GM21529 (cell line): ENCODE measurements around the gene FBXL20.

Source experiments
- ATAC-seq: cut with Tn5 transposase; IDR thresholded peaks from one replicate; pipeline ENCODE4 v1.9.1; 2021; ENCODE audit not compliant: unreplicated experiment

Gene FBXL20

DNA sequence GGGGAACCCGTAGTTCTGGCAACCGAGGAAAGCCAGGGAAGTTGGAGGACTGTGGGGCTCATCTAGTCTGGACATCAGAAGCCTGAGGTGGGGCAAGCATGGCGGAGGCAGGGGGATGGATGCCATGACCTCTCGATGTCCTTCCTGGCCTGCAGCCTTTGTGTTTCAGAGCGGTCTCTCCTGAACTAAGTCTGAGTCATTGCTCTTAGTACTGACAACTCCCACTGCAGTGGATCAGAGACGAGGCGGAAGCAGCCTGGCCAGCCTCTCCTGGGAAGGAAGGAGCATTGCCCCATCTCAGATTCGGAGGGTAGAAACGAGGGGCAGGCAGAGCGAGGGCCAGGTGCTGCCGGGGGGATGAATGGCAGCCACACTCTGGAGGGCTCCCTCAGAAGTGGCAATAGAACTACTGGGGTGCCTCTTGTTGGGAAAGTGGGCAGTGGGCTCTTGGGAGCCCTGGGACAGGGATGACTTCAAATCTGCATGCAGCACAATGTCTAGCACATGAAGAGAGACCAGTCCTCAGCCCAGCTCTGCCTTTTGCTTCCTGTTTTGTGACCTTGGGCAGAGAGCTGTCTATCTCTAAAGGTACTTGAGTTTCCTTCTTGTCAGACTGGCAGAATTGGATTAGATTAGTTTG, 172.0 kb downstream of the FBXL20 start:
- ATAC-seq: no peak

DNA sequence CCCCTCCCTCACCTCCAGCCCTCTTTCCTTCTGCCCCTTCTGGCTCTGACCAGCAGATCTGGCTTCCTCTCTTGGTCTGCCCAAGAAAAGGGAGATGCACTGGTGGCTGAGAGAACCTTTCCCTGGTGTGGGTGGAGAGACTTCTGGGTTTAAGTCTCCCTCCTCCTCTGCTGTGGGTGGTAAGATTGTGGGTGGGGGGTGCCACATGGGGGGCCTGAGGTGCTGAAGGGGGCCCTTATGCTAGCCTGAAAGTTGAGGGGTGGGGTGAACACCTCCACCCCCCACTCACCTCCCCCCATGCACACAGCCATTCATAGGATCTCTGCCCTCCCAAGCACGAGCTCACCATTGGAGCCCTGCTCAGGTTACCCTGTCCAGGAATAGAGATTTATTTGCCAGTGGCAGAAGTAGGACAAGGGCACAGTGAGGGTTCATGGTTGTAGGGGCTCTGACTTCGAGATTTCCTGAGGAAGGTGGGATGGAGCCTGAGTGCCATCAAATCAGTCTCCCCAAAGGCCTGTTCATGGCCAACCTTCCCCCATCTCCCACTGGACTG, 174.0 kb downstream of the FBXL20 start:
- no peak for ATAC-seq

DNA sequence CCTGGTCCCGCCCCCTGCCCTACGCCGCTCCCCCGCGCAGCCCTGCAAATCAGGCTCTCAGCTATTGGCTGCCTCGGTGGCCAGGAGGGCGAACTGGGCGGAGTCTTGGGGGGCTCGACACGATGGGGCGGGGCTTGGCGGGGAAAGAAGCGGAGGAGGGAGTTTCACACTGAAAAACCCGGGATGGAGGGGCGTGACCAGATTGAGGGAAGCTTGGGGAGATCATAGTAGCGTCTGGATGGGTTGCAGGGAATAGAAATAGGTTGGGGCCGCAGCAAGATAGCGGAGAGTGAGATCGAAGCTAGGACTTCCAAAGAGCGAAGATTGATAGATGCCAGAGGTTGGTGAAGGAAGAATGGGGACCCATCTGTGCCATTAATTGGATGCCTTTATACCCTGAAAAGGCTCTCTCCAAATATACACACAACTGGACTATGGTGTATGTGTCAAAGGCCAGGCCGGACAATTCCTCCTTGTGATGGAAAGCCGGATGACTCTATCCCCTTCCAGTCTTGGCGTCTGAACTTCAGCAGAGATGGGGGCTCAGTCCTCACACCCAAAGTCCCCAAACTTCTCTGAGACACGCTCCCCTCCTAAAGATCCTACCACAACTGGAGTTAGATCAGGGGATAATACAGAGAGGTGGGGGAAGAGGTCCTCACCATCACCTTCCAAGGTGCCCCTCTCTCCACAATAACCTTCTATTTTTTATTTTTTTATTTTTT, 175.3 kb downstream of the FBXL20 start:
- ATAC-seq: no peak

DNA sequence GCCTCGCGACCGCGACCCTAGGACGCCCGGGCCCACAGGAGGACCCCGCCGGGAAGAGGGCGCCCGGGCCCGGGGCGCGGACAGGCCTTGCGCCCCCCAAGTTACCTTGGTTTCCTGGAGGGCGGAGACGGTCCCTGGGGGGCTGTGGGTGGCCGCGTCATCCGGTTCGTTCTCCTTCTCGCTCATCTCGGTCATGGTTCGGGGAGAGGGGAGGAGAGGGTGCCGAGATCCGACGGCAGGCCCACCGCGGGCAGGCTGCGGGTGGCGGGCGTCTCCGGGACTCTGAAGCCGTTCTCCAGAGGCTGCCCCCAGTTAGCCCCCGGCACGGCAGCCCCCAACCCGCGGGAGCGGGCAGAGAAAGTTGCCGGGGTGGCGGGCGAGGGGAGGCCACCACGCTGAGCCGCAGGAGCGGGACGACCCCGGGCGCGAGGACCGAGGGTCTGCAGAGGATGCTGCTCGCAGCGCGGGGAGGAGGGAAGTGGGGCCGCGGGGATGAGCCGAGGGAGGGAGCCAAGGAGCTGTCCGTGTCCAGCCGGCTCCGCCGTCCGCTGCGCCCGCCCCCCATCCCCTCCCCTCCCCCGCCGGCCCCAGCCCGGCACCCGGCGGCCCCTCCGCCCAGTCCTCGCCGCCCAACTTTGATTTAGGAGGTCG, 176.0 kb downstream of the FBXL20 start, which contains the start of gene STAC2:
TSS of gene STAC2 (minus strand) at position 638 of the 651 bp plus-strand sequence. CDS start at position 195, 443 bp downstream.
- ATAC-seq: no peak

DNA sequence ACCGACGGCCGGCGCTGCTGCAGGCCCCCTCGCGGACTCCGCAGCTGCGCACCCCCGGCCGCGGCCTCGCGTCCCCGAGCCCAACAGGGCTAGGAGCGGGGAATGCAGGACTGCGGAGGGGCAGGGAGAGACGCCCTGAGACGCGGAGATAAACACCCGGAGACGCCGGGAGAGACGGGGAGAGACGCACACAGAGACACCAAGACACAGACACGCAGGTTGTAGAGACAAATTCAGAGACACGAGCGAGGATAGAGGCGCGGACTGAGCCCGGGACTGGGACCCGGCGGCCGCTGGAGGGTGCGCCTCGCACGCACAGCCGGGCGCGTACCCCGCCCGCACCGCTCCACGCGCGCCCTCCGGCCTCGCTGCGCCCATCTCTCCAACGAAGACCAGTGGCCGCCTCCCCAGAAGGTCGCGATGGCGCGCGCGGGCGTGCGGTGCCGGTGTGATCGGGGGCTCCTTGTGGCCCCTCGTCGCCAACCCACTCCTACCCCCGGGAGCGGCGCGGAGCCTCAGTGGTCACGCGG, 176.6 kb downstream of the FBXL20 start:
- no peak for ATAC-seq

DNA sequence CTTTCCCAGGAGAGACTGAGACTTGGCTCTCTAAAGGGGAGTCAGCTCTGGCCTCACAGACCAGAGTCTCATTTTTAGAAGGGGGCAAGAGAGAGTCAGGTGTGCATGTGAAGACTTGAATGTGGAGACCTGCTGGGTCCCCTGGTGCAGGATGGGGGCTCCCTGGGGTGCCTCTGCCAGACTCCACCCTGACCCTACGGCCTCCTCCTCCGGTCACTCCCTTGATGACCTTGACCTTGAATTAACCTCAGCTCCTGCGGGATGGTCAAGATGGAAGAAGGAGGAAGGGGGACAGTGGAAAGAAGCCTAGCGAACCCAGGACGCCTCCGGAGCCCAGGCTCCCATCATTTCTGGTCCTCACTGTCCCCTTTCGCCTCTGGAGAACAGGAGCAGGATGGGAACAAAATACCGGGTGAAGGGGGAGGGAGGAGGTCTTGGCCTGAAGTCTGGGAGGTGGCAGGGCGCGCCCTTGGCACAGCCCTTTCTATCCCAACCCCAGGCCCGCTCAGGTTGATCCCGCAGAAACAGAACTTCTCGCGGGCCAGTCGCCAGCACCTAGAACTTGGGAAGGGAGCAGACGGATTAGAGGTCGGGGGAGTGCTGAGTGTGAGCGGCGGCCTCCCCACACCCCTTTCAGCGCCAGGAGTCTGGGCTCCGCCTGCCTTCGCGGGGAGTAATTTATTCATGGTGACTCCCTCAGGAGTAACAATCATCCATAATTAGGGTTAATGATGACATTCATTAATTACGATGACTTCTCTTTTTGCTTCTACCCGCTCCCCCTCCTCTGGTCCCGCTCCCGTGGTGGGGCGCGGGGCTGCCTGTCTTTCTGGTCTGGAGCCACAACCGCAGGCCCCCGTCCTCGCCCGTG, 177.3 kb downstream of the FBXL20 start:
- no peak for ATAC-seq

DNA sequence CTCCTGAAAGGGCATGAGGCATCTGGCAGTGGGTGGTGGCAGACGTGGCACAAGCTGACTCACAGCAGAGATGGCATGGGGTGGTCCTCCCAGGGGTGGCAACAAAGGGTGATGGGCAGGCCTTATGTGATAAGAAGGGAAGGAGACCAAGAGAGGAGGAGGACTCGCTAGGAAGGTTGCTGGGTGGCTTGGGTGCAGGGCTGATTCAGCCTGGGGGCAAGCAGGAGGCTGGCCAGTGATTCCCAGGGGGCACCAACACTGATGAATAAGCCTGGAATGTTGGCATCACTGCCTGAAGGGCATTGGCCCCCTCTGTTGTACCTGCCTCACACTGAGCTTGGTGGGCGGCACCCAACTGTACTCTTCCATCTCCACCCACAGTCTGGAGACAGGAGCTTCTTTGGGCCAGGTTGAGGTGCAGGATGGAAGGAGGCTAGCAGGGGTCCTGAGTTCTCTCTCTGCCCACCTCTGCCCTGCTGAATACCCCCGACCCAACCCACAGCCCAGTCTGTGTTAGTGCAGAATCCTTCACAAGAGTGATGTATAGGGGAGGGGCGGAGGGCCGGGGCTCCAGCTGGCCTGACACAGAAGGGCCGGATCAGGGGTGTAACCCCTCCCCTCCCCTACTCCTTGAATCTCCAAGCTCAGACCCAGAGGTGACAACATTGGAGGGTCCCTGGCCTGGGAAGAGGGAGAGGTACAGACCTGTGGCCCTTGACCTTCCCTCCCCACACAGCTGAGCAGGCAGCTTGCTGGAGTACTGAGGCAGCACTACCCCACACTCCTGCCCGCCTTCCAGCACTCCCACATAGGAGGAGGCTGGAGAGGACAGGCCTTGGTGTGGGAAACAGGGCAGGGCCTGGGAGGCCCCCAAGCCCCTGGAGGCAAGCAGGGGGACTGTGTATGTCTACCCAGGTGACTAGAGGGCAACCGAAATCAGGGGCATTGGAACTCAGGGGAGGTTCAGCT, 178.3 kb downstream of the FBXL20 start:
- no peak for ATAC-seq

DNA sequence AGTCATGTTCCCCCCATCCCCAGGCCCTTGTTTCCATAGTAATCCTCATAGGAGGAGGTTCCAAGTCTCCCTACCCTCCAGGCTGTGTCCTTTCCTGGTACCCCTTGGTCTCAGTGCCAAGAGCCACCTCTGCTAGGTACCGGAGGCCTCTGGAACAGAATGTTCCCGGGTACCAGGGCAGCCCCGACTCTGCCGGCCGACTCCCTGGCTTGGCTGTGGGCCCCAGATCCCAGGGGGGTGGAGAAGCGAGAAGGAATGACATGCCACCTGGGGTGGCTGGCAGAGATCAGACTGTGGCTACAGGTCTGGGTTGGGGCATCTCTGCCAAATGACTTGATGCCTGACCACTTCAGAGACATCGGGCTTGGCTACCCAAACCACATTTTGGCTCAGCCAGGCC, 179.3 kb downstream of the FBXL20 start:
- no peak for ATAC-seq

DNA sequence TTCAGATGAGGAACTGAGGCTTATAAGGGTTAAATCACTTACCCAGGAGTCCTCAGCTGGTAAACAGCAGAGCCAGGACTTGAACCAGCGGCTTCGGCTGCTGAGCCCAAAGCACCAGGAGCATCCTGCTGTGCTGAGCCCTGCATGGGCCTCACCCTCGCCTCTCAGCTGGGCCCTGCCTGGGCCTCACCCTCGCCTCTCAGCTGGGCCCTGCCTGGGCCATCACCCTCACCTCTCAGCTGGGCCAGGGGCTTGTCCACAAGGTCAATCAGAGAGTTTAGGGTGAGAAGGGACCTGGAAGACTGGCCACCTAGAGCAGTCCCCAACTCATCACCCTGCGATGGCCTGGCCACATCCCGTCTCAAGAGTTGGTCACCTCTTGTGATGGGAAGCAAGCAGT, 179.9 kb downstream of the FBXL20 start:
- ATAC-seq: no peak

DNA sequence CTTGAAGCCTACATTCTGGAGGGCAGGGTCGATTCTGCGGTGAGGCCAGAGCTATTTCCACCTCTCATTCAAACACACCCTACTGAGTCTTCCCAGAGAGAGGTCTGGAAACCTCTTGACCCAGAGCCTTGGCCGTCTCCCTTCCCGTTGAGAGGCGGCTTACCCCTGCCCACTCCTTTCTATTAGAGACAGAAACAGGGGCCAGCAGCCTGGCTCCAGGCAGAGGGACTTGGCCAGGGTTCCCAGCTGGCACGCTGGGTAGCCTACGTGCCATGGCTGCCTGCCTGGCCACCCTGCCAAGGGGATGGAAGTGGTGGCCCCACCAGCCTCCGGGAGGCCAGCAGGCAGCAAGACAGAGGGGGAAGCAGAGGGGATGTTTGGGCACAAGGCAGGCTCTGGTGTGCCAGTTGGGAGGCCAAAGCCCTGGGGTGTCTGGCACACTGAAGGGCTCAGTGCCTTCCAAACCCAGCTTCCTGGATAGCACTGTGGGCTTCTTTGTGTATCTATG, 181.7 kb downstream of the FBXL20 start:
- ATAC-seq: no peak

DNA sequence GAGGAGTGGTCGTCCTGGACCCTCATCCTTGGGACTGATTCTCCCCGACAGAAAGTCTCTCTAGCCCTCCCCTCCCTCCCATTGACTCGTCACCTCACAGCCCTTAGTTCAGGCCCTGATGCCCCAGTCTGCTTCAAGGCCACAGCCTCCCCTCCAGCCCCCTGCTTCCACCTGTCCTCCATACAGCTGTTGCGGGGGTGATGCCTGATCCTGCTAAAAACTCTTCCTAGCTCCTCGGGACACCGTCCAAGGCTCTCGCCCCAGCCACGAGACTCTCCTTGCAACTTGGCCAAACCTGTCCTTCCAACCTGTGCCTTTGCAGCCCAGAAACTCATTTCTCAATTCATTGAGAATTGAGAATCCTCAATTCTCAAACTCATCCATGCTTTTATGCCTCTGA, 182.5 kb downstream of the FBXL20 start:
- no peak for ATAC-seq

DNA sequence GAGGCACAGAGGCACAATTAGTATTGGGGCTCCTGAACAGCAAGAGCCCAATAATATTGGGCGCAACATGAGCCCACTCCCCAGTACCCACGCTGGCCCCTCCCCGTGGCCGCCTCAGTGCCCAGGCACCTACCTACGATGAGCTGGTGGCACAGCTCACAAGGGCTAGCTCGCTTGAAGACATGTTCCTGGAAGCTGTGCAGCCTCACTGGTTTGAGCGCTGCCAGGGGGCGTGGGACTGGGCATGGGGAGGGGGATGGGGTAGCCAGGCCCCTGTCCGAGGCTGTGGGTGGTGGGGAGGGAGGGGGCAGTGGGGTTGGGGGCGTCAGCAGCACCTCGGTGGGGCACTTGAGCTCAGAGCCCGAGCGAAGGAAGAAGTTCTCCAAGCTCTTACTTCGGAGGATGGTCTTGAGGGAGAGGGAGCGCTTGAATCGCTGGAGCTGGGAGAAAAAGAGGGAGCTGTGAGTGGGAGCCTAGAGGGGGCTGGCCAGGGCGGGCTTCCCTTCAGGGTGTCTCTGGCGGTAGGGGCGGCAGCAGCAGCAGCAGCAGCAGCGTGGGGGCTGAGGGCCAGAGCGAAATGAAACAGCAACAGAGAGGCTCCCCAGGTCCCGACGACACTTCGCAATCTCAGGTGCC, 183.6 kb downstream of the FBXL20 start:
- ATAC-seq: no peak

DNA sequence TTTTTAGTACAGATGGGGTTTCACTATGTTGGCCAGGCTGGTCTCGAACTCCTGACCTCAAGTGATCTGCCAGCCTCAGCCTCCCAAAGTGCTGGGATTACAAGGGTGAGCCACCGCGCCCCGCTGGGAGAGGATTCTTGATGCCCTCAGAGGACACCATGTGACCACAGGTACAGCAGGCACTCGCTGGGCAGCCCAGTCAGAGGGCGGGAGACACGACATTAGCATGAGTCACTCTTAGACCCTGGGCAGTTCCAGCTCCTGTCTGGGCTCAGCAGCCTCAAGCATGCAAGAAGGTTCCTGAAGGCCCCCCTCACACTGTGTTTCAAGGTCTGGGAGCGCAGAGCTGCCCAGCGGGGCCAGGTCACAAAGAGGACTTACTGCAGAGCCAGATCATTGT, 187.6 kb downstream of the FBXL20 start:
- ATAC-seq: no peak

DNA sequence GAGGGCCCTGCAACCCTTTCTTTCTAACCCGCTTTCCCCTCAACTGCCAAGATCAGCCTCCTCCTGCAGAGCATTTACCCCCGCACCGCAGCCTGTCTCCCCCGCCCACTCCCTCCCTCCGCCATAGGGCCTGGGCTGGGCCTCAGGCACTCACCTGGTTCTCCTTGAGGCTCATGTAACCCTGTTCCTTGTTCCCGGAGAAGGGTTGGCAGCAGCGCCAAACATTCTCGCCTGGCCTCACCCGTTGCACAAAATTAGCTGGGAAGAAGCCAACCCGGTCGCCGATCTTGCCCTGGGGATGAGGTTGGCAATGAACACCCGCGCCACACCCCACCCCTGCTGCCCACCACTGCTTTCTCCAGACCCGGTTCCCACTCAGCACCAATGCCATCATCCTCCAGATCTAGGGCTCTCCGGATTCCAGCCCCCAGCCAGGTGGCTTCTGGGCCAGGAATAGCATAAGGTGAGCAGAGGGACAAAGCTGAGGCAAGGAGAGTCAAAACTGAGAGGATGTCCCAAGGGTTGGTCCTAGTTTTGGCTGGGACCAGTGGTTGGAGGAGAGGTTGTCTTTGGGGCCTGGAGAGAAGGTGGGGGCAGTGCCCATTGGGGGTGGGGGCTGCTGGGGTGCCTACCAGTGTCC, 188.5 kb downstream of the FBXL20 start:
- no peak for ATAC-seq

DNA sequence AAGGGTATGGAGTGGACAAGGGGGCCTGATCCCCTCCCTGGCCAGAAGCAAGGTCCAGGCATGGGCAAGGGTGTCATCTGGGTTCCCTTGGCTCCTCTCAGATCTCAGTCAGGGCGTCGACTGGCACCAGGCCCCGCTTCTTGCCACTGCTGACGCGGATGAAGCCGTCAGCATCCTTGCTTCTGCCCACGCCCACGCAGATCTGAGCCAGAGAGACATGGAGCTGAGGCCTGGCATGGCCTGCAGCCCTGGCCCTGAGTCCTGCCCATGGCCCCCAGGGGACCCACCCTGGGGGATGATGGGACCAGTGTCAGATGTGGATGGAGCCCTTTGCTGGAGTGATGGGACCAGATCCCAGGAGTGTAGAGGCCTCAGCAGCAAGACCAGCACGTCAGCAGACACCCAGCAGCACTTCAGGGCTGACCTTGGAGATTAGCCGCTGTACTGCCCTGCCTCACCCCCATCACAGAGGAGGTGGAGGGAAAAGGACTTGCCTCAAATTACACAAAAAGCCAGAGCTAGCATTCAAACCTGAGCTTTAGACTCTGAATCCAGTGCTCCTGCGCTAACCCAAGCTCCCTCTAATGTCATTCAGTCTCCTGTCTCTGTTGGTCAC, 189.1 kb downstream of the FBXL20 start:
- ATAC-seq: no peak

DNA sequence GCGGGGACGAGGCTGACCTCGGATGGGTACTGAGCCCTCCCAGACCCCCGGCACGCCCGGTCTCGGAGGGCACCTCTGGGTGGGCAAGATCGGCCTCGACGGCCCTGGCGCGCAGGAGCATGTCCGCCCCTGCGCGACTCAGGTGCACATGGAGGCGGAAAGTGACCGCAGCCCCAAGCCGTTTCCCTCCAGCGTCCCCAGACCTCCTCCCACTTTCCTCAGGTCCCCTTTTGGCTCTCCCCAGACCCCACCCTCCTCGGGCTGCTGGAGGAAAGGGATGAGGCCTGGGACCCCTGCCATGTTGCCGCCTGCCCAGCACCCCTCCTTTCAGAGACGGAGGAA, 191.4 kb downstream of the FBXL20 start:
- ATAC-seq: no peak

DNA sequence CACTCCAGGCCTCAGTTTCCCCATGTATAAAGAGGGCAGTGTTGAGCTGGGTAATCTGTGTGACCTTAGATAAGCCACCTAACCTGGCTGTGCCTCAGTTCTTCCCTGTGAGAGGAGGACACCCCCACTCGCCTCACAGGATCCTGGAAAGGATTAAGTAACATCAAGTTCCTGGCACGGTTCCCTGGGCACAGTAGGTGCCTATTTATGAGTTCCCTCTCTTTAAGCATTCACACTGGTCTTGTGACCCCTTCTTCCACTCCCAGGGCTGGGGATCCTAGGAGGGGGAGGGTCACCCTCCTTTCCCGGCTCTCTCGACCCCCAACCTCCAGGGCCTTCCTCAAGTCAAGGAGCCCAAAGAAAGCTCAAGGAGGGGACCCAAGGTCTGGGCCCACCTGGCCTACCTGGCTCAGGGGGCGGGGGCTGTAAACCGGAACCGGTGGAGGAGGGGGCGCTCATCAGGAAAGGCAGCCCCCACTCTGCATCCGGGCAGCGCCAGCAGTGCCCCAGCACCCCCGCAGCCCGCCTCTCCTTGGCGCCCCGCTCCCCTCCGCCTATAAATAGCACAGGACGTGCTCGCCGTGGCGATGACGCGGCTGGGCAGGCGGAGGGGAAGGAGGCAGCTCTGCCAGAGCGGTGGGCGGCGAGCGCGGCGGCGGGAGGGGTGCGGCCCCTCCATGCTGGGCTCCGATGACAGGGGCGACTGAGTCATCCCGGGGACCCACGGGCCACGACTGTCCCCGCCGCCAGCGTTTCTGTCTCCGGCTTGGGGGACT, 191.9 kb downstream of the FBXL20 start:
- no peak for ATAC-seq
